Activated naive CD4-positive, alpha-beta T cell (primary cell): ENCODE measurements around the gene NOM1.
"Not testable (repeated sequence)": the region's sequence is repeated elsewhere in the genome, so short reads cannot be mapped to it uniquely, and the experiment has no call there.

Source experiments
- DNase-seq, 4 experiments: peaks; one replicate each; lab custom pipeline; 2025; lab: John Stamatoyannopoulos, UW

NOM1 gene, protein sequence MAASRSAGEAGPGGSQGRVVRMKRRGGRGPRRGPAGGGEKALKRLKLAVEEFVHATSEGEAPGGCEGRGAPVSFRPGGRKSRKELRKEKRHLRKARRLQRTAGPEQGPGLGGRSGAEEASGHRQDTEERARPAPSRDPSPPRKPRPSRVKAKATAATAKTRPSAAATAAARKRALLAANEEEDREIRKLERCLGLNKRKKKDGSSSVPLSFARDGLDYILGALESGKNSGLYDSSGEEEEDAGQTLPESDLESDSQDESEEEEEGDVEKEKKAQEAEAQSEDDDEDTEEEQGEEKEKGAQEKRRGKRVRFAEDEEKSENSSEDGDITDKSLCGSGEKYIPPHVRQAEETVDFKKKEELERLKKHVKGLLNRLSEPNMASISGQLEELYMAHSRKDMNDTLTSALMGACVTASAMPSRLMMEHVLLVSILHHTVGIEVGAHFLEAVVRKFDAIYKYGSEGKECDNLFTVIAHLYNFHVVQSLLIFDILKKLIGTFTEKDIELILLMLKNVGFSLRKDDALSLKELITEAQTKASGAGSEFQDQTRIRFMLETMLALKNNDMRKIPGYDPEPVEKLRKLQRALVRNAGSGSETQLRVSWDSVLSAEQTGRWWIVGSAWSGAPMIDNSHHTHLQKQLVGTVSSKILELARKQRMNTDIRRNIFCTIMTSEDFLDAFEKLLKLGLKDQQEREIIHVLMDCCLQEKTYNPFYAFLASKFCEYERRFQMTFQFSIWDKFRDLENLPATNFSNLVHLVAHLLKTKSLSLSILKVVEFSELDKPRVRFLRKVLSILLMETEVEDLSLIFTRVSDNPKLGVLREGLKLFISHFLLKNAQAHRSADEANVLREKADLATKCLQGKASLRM

DNA sequence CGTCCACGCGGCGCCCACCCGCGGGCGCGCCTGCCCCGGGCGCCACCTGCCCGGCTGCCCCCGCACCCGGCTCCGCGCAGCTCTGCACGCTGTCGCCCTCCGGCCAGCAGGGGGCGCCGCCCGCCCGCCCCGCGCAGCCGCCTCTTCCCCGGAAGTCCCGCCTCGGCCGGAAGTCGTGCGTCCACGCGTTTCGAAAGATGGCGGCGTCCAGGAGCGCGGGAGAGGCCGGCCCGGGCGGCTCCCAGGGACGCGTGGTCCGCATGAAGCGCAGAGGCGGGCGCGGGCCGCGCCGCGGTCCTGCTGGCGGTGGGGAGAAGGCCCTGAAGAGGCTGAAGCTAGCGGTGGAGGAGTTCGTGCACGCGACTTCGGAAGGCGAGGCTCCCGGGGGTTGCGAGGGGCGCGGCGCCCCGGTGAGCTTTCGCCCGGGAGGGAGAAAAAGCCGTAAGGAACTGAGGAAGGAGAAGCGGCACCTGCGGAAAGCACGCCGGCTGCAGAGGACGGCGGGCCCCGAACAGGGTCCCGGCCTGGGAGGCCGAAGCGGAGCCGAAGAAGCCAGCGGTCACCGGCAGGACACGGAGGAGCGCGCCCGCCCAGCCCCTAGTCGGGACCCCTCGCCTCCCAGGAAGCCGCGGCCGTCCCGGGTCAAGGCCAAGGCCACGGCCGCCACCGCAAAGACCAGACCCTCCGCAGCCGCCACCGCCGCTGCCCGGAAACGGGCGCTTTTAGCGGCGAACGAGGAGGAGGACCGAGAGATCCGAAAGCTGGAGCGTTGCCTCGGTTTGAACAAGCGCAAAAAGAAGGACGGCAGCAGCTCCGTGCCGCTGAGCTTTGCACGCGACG, at the start of gene NOM1:
Gene NOM1 (plus strand): TSS at position 172 of the 840 bp plus-strand sequence. CDS start 26 bp downstream, at position 198.
- DNase-seq: peak; percentile 84 to 92 (median 86)

DNA sequence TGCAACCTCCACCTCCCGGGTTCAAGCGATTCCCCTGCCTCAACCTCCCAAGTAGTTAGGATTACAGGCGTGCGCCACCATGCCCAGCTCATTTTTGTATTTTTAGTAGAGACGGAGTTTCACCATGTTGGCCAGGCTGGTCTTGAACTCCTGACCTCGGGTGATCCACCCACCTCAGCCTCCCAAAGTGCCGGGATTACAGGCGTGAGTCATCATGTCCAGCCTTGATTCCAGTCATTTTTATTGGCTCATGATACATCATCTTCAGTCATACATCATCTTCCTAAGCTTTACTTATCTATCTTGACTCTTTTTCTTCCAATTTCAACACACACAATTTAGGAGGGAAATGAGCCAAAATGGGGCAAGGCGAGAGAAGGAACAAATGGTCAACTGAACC, 49.4 kb upstream of the NOM1 start:
- DNase-seq: not testable (repeated sequence)

DNA sequence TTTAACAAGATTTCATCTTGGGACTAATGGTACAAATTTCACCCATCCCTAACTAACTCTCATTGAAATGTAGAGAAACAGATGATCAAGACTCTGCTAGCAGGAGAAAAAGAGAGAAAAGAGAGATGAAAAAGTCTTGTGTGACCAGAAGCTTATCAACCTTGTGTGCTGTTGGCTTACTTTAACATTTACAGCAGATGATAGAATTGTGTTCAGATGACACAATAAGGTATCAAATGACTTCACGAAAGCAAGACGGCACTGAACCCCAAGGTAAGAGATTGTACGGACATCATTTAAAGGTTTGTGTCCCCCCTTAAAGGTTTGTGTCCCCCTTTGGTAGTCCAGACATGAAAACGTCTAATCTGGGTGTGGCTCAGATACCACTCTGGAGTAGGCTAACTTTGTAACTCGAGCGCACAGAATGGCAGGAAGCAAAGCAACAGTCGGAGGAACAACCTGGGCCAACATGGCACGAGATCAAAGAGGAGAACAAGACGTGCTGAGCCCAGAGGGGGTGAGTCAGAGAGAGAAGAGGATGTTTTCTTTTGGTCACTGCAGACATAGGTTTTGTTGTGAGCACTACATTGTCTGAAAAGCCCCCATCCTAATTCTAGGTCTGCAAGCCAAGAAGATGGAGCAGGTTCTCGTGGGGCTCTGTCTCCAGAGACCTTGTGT, 46.1 kb upstream of the NOM1 start:
- peak in 1 of 4 experiments; percentile 23 for DNase-seq

DNA sequence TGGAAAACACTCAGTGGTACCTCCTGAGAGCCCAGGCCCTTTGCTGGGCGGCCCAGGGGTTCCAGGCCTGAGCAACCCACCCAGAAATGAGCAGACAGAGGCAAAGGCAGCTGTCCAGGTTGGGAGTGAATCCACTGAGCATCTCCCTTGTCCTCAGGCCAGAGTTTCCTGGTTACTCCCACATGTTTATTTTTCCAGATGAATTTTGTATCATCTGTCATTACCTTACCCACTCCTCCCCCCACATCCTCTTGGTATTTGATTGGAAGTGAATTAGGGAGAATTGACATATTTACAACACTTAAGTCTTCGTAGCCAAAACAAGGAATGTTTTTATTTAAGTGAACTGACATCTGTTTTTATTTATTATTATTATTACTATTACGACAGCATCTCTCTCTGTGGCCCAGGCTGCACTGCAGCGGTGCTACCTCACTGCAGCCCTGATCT, 43.3 kb upstream of the NOM1 start:
- DNase-seq: no peak

DNA sequence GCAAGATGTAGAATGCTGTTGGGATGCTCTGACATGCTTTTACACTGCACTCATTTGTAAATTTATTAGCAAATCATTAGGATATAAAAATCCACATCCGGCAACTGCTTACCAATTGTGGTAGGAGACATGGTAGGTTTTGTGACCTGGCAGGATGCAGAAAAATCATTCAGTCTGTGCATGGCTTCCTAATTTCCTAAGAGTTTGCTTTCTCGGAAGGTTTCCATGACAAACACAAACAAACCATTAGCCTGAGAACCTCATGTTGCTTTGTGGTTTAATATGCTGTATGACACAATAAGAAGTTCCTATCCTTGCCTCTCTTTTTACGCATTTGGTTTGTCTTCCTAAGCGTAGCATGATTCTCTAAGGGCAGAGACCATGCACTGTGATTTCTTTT, 41.9 kb upstream of the NOM1 start:
- no peak for DNase-seq

DNA sequence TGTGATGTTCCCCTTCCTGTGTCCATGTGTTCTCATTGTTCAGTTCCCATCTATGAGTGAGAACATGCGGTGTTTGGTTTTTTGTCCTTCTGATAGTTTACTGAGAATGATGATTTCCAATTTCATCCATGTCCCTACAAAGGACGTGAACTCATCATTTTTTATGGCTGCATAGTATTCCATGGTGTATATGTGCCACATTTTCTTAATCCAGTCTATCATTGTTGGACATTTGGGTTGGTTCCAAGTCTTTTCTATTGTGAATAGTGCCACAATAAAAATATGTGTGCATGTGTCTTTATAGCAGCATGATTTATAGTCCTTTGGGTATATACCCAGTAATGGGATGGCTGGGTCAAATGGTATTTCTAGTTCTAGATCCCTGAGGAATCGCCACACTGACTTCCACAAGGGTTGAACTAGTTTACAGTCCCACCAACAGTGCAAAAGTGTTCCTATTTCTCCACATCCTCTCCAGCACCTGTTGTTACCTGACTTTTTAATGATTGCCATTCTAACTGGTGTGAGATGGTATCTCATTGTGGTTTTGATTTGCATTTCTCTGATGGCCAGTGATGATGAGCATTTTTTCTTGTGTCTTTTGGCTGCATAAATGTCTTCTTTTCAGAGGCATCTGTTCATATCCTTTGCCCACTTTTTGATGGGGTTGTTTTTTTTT, 39.8 kb upstream of the NOM1 start:
- not testable (repeated sequence) for DNase-seq

DNA sequence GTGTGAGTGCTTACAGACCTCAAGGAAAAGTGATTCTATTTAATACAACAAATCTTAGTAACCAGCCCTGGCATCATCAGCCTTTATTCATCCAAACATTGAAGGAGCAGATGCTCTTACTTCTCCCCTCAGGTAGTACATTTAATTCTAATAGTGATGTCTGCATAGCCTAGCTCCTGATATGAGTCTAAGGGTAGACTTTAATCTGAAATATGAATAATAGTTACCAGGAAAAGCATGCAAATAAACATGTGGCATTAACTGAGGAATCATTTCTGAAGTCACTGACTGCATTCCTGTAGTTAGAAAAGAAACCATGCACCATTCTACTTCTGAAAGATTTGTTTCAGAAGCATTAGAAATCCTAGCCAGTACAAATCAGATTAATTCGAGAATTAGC, 30.9 kb upstream of the NOM1 start:
- DNase-seq: no peak

DNA sequence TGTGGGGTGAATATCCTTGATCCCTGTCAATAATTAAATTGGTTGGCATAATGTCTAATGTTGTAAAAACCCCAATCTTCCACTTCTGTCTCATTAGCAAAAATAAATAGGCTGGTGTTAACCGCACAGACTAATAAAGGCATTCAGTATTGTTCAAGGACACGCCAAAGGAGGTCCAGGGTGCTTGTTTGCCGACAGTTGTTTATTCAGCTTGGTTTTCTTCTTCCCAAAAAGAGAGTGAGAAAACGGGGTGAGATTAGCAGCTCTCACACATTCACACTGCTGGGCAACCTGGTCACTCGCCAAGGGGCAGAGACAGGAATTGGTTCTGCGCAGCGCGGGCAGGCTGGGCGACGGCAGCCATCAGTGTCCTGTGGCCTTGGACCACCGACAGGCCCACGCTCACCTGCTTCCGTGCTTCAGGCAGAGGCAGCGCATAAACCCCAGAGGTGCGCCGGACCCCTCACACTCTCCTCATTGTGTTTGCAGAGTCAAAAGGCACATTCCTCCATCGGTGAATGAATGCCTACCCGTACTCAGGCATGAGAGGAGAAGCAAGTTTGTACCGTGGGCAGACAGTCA, 30.3 kb upstream of the NOM1 start:
- no peak for DNase-seq

DNA sequence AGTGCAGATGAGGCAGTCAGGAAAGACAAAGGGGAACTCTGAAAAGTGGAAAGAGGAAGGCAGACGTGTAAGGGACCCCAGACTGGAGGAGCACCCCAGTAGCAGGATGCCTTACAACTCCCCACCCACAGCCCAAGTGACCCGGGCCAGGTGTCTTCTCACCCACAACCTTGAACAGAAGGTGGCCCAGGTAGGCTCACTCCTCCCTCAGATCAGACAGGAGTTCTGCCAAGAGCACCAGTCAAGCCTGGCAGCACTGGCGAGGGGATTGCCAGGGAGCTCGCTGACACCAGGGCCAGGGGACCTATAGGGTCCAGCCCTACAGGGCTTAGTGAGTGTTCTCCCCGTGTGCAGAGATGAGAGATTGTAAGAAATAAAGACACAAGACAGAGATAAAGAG, 29.4 kb upstream of the NOM1 start:
- DNase-seq: no peak

DNA sequence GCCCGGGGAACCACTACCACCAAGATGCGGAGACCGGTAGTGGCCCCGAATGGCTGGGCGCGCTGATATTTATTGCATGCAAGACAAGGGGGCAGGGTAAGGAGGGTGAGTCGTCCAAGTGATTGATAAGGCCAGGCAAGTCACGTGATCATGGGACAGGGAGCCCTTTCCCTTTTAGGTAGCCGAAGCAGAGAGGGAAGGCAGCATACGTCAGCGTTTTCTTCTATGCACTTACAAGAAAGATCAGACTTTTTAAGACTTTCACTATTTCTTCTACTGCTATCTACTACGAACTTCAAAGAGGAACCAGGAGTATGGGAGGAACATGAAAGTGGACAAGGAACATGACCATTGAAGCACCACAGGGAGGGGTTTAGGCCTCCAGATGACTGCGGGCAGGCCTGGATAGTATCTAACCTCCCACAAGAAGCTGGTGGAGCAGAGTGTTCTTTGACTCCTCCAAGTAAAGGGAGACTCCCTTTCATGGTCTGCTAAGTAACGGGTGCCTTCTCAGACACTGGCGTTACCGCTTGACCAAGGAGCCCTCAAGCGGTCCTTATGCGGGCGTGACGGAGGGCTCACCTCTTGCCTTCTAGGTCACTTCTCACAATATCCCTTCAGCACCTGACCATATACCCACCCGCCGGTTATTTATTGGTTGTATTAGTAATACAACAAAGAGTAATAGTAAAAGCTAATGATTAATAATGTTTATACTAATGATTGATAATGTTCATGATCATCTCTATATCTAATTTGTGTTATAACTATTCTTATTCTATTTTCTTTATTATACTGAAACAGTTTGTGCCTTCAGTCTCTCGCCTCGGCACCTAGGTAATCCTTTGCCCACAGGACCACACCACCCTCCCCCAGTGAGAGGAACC, 28.8 kb upstream of the NOM1 start:
- not testable (repeated sequence) for DNase-seq

DNA sequence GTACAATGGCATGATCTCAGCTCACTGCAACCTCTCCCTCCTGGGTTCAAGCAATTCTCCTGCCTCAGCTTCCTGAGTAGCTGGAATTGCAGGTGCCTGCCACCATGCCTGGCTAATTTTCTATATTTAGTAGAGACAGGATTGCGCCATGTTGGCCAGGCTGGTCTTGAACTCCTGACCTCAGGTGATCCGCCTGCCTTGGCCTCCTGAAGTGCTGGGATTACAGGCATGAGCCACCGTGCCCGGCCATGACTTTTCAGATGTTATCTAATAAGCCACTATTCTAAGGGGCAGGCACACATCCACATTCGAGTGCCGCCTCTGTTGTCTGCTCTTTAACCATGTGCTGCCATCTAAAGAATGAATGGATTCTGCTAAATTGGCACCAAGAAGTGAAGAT, 27.2 kb upstream of the NOM1 start:
- not testable (repeated sequence) for DNase-seq

DNA sequence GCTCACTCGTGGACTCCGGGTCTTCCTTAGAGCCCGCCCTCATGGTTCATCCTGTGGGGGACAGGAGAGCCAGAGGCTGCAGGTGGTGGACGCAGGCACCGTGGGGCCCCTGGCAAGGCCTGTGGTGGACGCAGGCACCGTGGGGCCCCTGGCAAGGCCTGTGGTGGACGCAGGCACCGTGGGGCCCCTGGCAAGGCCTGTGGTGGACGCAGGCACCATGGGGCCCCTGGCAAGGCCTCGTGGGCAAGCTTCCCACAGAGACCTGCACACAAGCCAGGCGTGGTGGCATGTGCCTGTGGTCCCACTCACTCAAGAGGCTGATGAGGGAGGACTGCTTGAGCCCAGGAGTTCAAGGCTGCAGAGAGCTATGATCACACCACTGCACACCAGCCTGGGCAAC, 23.7 kb upstream of the NOM1 start:
- not testable (repeated sequence) for DNase-seq

DNA sequence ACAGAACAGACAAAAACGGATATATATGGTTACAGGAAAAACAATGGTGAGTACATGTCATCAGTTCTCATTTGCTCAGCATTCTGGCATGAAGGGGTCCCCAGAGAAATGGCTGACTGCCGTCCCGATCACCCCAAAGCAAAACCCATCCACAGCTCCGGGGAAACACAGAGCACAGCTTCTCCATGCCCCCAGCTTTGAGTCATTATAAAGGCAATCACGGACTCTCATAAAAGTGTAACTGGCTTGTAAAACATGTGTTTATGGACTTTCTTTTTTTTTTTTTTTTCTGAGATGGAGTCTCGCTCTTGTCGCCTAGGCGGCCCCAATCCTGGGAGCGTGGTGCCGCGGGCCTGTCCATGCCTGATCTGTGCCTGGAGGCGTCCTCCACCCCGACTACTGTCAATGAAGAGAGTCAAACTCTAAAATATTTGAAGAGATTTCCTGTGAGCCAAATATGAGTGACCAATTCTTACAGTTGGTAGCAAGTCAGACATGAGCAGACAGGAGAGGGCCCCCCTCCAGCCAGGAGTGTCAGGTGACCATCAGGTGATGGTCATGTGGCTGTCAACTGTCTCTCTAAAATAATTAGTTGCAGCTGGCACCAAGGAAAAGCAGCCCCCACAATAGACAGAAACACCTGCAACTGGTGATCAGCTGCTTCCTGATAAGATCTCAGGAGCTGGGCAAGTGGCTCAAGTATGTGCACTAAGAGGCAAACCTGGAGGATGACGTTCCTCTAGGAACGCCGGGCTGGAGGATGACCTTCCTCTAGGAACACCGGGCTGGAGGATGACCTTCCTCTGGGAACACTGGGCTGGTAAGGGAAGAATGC, 21.7 kb upstream of the NOM1 start:
- DNase-seq: no peak

DNA sequence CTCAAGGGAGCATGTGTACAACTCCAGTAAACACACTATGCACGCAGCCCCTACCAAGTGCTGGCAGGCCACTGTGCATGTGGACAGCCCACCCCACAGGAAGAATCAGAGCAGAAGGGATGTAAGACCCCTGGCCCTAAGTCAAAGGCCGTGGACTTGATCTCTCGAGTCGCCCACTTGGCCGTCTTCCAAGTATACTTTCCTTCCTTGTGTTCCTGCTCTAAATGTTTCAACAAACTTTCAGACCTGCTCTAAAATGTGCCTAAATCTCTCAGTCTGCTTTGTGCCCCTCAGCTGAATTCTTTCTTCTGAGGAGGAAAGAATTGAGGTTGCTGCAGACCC, 21.1 kb upstream of the NOM1 start:
- DNase-seq: no peak

DNA sequence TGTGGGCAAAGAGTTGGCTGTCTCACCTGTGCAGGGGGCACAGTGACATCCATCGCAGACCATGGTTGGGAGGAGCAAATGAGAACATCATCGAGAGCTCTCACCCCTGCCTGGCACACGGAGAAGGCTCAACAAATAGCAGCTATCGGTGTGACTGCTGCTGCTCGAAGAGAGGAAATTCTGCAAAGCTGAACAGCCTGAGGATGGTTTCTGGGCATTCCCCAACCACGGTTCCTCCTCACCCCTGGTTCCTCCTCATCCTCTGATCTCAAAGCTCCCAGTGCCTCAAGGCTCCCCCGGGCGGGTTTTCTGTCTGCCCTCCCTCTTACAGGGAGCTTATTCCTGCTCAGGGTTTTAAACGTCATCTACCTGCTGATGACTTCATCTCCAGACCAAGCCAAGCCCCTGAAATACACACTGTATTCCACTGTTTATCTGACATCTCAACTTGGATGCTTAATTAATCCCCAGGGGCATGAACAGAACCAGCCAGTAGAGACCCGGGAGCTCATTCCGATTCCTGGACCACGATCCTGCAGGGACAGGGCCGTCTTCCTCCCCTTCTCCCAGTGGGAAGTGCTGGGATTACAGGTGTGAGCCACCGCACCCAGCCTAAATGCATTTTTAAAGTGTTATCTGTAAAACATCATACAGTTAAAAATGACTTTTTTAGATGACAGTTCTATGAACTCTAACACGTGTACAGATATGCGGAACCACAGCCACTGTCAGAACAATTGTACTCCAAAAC, 19.5 kb upstream of the NOM1 start:
- DNase-seq: no peak

DNA sequence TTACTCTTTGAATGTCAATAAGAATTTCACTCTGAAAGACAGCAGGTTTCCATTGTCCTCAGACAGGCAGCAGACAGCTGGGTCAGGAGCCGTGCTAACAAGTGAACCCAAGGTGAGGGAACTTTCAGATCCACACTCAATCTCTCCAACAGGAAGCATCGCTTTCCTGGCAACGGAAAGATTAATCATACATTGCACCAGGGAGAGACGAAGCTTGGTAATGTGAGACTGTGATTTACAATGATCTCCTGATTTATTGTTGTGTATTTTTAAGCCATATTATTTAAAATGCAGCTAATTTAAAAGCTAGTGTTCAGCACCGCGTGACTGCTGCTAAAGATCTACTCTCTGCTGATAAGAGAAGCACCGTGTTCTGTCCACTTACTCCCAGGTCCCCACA, 17.5 kb upstream of the NOM1 start:
- DNase-seq: no peak

DNA sequence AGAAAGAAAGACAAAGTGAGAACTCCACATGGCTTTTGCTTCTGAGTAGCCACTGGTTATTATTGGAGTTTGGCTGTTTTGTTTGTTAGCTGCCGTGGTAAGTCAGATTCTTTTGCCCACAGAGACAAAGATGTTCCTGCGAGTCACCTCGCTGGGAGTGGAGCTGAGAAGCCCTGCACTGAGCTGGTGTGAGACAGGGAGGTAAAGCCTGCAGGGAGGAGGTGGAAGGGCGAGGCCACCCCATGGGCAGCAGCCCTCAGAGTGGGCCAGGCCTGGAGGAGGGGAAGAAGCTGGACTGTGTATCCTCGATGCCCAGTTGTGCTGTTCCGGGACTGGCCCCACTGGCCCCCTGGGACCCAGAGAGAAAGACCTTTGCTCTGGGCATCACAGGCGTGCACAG, 14.3 kb upstream of the NOM1 start:
- no peak for DNase-seq

DNA sequence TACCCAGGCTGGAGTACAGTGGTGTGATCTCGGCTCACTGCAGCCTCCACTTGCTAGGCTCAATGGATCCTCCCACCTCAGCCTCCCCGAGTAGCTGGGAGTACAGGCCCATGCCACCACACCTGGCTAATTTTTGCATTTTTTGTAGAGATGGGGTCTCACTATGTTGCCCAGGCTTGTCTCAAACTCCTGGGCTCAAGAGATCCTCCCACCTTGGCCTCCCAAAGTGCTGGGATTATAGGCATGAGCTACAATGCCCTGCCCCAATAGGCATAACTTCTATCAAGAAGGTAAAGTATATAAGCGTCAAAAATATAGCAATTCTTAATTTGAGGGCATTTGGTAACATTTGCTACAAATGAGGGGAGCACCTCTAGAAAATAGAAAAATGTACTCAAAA, 12.7 kb upstream of the NOM1 start:
- DNase-seq: not testable (repeated sequence)
